Stimulated activated CD4-positive, alpha-beta T cell treated with anti-CD3 and anti-CD28 coated beads, TNF-alpha, amount 100 ng/mL, for 1 hour (primary cell): ENCODE data around the gene SECTM1.
"Not testable (repeated sequence)": the region's sequence is repeated elsewhere in the genome, so short reads cannot be mapped to it uniquely, and the experiment has no call there.

ENCODE experiments used
- DNase-seq, 3 donors: peaks; one replicate each; pipeline ENCODE4 v3.0.0-alpha.2; 2020; ENCODE audit warnings: low read depth in 3 of 3, low spot score in 1 of 3

SECTM1 gene

DNA sequence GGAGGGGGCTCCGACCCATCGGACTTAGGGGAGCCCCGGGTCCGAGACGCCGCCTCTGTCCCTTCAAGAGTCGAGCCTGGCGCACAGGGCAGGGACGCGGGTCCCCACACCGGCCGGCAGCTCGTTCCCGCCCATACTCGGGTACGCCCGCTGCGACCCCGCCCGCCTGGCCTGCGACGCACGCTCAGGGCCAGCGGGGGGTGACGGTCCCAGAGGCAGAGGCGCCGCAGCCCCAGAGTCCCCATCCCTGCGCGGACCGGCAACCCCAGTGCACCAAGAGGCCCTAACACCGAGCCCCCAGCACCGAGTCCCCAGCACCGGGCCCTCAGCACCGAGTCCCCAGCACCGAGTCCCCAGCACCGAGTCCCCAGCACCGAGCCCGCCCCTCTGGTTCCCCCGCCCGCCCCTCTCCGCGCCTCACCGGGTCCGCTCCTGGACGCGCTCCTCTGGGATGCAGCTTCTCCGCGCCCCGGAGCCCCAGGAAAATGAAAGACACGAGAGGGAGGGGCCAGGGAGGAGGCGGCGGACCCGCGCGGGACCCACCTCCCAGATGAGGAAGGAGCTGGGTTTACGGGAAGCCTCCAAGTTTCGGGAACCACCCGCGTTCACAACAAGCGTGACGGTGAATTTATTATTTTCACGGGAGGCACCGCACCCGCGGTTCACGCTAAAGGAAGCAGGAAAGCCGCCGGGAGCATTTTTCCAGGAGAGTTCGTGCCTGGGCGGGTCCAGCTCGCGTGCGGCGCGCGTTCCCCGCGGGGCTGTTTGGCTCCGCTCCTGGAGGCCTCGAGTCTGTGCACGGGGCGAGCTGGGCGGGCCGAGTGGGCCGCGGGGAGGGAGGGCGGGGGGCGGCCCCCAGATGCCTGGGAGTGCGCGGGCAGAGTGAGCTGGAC, at the start of gene SECTM1:
Gene SECTM1 (minus strand): TSS at position 488 of the 893 bp plus-strand sequence. CDS start 6,526 bp downstream, outside the sequence.
- no peak for DNase-seq

GRCh38 chr17:82382933-82383255, 49.3 kb upstream of the SECTM1 start:
- DNase-seq = no peak

- not testable (repeated sequence) for DNase-seq
Observed at GRCh38 chr17:82382220-82382932, 48.8 kb upstream of the SECTM1 start.

DNA sequence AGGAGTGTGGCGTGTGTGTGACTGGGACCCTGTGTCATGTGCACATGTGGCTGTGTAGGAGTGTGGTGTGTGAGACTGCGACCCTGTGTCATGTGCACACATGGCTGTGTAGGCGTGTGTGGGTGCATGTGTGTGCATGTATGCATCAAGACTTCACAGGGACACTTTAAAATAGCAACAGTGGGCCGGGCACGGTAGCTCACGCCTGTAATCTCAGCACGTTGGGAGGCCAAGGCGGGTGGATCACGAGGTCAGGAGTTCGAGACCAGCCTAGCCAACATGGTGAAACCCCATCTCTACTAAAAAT, 48.1 kb upstream of the SECTM1 start:
- not testable (repeated sequence) for DNase-seq

- DNase-seq = no peak
Observed at GRCh38 chr17:82380860-82381702, 47.5 kb upstream of the SECTM1 start.

DNA sequence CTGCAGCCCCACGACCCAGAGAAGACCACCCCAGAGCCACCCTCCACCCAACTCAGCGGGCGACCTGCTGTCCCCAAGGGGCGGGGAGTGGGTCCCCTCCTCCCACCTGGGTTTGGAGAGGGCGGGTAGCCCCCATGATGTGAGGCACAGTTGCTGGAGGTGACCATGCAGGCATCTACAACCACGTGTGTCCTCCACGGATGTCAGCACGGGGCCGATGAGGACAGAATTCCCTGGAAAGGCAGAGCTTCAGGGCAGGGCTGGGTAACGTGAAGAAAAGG, 45.1 kb upstream of the SECTM1 start:
- no peak for DNase-seq

- no peak for DNase-seq
Observed at GRCh38 chr17:82377924-82378740, 44.6 kb upstream of the SECTM1 start.

- not testable (repeated sequence) for DNase-seq
Observed at GRCh38 chr17:82377294-82377693, 43.7 kb upstream of the SECTM1 start.

GRCh38 chr17:82376042-82376730, 42.6 kb upstream of the SECTM1 start:
- no peak for DNase-seq

DNA sequence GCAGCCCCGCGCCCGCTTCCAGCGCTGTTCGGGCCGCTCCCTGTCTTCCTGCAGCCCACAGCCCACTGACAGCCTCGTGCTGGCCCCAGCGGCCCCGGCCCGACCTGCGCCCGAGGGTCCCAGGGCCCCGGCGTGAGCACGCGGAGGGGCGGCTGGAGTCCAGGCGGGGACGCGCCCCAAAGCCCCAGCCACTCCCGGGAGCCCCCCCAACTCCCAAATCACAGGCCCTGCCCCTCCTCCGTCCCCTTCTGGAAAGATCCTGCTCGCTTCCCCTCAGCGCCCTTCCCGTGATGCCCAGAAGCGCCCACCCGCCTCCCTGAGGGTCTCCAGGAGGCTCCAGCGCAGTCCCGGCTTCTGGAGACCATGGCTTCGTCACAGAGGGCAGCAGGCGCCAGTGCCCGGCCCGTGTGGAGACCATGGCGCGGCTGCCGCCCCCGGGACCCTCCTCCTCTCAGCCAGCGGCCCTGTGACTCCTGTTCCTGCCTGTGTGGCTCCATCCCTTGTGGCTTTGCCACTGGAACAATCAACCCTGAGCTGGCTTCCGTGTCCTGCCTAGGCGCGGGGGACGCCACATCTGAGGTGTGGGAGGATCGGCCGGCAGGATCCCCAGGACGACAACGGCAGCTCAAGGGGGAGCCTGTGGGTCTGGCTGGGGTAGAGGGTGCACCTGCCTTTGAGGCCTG, 41.9 kb upstream of the SECTM1 start:
- DNase-seq = no peak

DNA sequence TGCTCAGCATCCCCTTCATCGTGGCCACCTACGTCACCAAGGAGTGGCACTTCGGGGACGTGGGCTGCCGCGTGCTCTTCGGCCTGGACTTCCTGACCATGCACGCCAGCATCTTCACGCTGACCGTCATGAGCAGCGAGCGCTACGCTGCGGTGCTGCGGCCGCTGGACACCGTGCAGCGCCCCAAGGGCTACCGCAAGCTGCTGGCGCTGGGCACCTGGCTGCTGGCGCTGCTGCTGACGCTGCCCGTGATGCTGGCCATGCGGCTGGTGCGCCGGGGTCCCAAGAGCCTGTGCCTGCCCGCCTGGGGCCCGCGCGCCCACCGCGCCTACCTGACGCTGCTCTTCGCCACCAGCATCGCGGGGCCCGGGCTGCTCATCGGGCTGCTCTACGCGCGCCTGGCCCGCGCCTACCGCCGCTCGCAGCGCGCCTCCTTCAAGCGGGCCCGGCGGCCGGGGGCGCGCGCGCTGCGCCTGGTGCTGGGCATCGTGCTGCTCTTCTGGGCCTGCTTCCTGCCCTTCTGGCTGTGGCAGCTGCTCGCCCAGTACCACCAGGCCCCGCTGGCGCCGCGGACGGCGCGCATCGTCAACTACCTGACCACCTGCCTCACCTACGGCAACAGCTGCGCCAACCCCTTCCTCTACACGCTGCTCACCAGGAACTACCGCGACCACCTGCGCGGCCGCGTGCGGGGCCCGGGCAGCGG, 41.2 kb upstream of the SECTM1 start:
- DNase-seq = no peak

- DNase-seq = no peak
Observed at GRCh38 chr17:82373731-82374625, 40.4 kb upstream of the SECTM1 start.

- DNase-seq = not testable (repeated sequence)
Observed at GRCh38 chr17:82373072-82373452, 39.5 kb upstream of the SECTM1 start.

GRCh38 chr17:82372249-82373071, 38.9 kb upstream of the SECTM1 start:
- no peak for DNase-seq

DNA sequence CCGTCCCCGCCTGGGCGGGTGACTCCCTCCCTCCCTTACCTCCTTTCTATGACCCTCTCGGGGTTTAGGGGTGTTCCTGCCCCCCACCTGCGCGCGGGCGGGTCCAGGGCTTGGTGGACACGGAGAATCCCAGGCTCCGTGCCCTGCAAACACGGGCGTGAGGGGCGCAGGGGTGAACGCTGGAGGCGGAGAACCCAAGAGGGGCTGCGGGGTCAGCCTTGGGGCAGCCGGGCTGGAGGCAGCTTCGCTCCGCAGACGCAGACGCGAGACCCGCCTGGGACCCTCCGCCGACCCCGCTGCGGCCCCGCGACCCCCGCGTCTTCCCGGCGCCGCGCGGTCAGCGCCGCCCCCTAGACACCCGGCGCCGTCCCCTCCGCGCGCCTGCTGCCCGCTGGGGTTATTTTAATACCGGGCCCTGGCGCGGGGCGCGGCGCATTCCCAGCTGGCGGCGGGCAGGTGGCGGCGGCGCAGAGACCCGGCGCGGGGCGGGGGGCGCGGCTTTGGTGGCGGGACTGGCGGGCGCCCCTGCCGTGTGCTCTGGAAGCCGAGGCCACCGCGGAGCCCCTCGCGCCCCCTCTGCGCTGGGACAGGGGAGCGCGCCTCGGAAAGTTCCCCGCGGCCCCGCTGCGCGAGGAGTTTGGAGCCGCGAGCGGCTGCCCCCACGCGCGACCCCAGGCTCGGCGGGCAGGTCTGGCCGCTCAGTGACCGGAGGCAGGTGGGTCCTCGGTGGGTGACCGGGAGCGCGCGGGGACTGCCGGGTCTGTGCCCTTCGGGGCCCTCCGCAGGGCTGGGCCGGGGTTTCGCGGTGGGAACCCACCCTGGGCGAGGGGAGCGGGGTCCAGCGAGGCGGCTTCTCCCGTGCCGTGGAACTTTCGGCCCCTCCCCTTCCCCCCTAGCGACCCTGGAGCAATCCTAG, 38.0 kb upstream of the SECTM1 start, which contains the start of gene UTS2R:
Gene UTS2R (plus strand): TSS at position 433 of the 916 bp plus-strand sequence. CDS start 2,560 bp downstream, outside the sequence.
- no peak for DNase-seq
